ENCODE data around the gene LRTM2.

The LRTM2 gene

GRCh38 chr12:1882850-1883470 lies 62.6 kb downstream of the LRTM2 start:
- ATAC-seq, result no peak
- no peak for TF ChIP-seq CREB5 (CRISPR knock-in tag; IDR thresholded peaks at IDR 0.05; ENCODE audit: low read depth)
- no peak for TF ChIP-seq ZNF8 (CRISPR knock-in tag; IDR thresholded peaks at IDR 0.05)
- no peak for TF ChIP-seq TSHZ2 (CRISPR knock-in tag; IDR thresholded peaks at IDR 0.05)
- no peak for TF ChIP-seq ESRRG (CRISPR knock-in tag; IDR thresholded peaks at IDR 0.05)
- TF ChIP-seq OSR1 (CRISPR knock-in tag; IDR thresholded peaks at IDR 0.05), result no peak
- no peak for TF ChIP-seq POU6F1 (CRISPR knock-in tag; IDR thresholded peaks at IDR 0.05; ENCODE audit: borderline replicate concordance, low read depth)
- no peak for TF ChIP-seq CSRNP3 (CRISPR knock-in tag; IDR thresholded peaks at IDR 0.05)
- no peak for TF ChIP-seq ZNF565 (CRISPR knock-in tag; conservative IDR thresholded peaks at IDR 0.05; ENCODE audit: low read depth)
- TF ChIP-seq BACH2 (CRISPR knock-in tag; IDR thresholded peaks at IDR 0.05; ENCODE audit: borderline replicate concordance), result no peak
- TF ChIP-seq ZNF70 (CRISPR knock-in tag; IDR thresholded peaks at IDR 0.05), result no peak
- TF ChIP-seq ZC3H10 (CRISPR knock-in tag; IDR thresholded peaks at IDR 0.05), result no peak
- no peak for TF ChIP-seq PPARA (CRISPR knock-in tag; IDR thresholded peaks at IDR 0.05; ENCODE audit: borderline replicate concordance)
- TF ChIP-seq PATZ1 (CRISPR knock-in tag; IDR thresholded peaks at IDR 0.05; ENCODE audit: borderline replicate concordance), result no peak
- no peak for TF ChIP-seq TCF4 (CRISPR knock-in tag; IDR thresholded peaks at IDR 0.05; ENCODE audit: borderline replicate concordance)

GRCh38 chr12:1883513-1883912 lies 63.1 kb downstream of the LRTM2 start:
- ATAC-seq, result no peak
- TF ChIP-seq POU6F1 (CRISPR knock-in tag; IDR thresholded peaks at IDR 0.05; ENCODE audit: borderline replicate concordance, low read depth), result no peak
- no peak for TF ChIP-seq ZC3H10 (CRISPR knock-in tag; IDR thresholded peaks at IDR 0.05)
- no peak for TF ChIP-seq TCF4 (CRISPR knock-in tag; IDR thresholded peaks at IDR 0.05; ENCODE audit: borderline replicate concordance)
- no peak for TF ChIP-seq PATZ1 (CRISPR knock-in tag; IDR thresholded peaks at IDR 0.05; ENCODE audit: borderline replicate concordance)
- no peak for TF ChIP-seq CSRNP3 (CRISPR knock-in tag; IDR thresholded peaks at IDR 0.05)

All from SK-N-SH treated with all-trans-retinoic acid at 6 μM for 48 hours (cell line).